Activated CD4-positive, alpha-beta T cell treated with anti-CD3 and anti-CD28 coated beads, Interleukin-2, amount 50 U/mL, for 4 hours (primary cell): Measurements from ENCODE around the gene CDK5R2.

Experiments
- DNase-seq, 2 experiments: peaks; one replicate each; pipeline ENCODE4 v3.0.0-alpha.2; 2020

CDK5R2 gene

GRCh38 chr2:218990612-218991011 lies 31.1 kb downstream of the CDK5R2 start:
- DNase-seq: no peak

GRCh38 chr2:218991674-218992168 lies 32.3 kb downstream of the CDK5R2 start:
- no peak for DNase-seq

- no peak for DNase-seq
Measured at GRCh38 chr2:218992196-218992595, 32.7 kb downstream of the CDK5R2 start.

- DNase-seq: no peak
Measured at GRCh38 chr2:218992703-218993344, 33.4 kb downstream of the CDK5R2 start.

GRCh38 chr2:218993345-218994315 lies 34.2 kb downstream of the CDK5R2 start, which contains the start of gene CRYBA2:
Gene CRYBA2 (minus strand): TSS chr2:218993422. CDS start chr2:218993176, 246 bp downstream.
- no peak for DNase-seq

- DNase-seq: no peak
Measured at GRCh38 chr2:218995561-218995960, 36.1 kb downstream of the CDK5R2 start.

- peak; percentile 74 to 79 for DNase-seq
Measured at GRCh38 chr2:218995972-218996711, 36.7 kb downstream of the CDK5R2 start.

- DNase-seq: no peak
Measured at GRCh38 chr2:218996937-218997336, 37.5 kb downstream of the CDK5R2 start.

GRCh38 chr2:218997731-218998130 lies 38.3 kb downstream of the CDK5R2 start:
- no peak for DNase-seq

GRCh38 chr2:218998414-218999002 lies 39.0 kb downstream of the CDK5R2 start:
- no peak for DNase-seq

- DNase-seq: no peak
Measured at GRCh38 chr2:218999021-218999880, 39.8 kb downstream of the CDK5R2 start.

- DNase-seq: no peak
Measured at GRCh38 chr2:218999881-219000568, 40.6 kb downstream of the CDK5R2 start.

GRCh38 chr2:219000569-219000960 lies 41.1 kb downstream of the CDK5R2 start:
- no peak for DNase-seq

GRCh38 chr2:219001100-219001576 lies 41.7 kb downstream of the CDK5R2 start:
- DNase-seq: no peak

GRCh38 chr2:219001577-219002394 lies 42.3 kb downstream of the CDK5R2 start:
- DNase-seq: peak; percentile 53 to 56

GRCh38 chr2:219002395-219003266 lies 43.2 kb downstream of the CDK5R2 start:
- DNase-seq: peak in 1 of 2 experiments; percentile 28

GRCh38 chr2:219003267-219003634 lies 43.8 kb downstream of the CDK5R2 start:
- no peak for DNase-seq

- DNase-seq: no peak
Measured at GRCh38 chr2:219003979-219004378, 44.5 kb downstream of the CDK5R2 start.

- DNase-seq: no peak
Measured at GRCh38 chr2:219009294-219009693, 49.8 kb downstream of the CDK5R2 start.
